NCI-H187 treated with DMSO at 0.1 percent for 48 hours (cell line): ENCODE measurements around the gene ZP3.
"Not testable (repeated sequence)": the region's sequence is repeated elsewhere in the genome, so short reads cannot be mapped to it uniquely, and the experiment has no call there.

ENCODE experiments used
- DNase-seq: peaks from one replicate; lab custom pipeline; 2025; lab: John Stamatoyannopoulos, UW

The ZP3 gene

DNA sequence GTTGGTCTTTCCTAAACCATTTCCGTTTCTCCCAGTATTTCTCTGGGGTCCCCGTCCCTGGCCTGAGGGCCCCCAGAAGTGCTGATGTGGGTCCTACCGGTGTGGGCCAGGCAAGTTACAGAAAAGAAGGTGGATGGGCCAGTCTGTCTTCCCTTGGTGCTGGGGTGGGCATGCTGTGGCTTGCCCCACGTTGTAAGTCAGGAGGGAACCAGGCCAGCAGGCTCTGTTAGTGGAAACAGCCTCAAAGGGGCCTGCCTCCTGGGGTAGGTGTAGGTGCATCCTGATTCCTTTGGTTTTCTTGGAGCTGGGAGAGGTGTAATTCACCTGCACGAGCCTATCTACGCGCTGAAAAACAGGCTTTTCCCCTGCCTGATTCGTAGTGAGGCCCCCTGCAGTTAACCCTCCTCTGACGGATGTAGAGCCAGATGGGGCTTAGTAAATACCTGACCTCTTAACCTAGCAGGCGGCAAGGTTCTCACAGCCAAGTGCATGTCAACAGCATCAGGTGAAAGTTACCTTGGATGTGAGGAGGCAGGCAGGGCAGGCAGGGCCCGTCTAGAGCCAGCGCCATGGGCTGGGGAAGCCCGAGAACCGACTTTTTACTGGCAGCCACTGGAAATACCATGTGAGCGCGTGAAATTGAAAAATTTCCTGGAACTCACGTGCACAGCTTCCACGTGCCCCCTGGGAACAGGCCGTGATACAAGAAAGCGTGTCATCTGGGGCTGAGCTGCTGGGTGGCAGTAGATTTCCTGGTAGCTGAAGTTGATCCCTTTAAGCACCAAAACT is 61.3 kb downstream of the ZP3 start:
- DNase-seq = not testable (repeated sequence)

- not testable (repeated sequence) for DNase-seq
Observed at GRCh38 chr7:76486618-76487017, 61.9 kb downstream of the ZP3 start.

- not testable (repeated sequence) for DNase-seq
Observed at GRCh38 chr7:76487969-76488368, 63.2 kb downstream of the ZP3 start.
